PFSK-1 (cell line): Measurements from ENCODE around the gene WDR70.

Experiments used
- POLR2AphosphoS5 ChIP-seq: IDR thresholded peaks from 2 replicates; pipeline ENCODE4 v1.6.1; 2012; ENCODE audit warnings: low read depth, mild to moderate bottlenecking, control low read depth, low read length, moderate library complexity
- TAF1 ChIP-seq: IDR thresholded peaks from 2 replicates; pipeline ENCODE4 v1.6.1; 2012; ENCODE audit warnings: low read length, control low read depth, borderline replicate concordance; ENCODE audit not compliant: insufficient read depth

DNA sequence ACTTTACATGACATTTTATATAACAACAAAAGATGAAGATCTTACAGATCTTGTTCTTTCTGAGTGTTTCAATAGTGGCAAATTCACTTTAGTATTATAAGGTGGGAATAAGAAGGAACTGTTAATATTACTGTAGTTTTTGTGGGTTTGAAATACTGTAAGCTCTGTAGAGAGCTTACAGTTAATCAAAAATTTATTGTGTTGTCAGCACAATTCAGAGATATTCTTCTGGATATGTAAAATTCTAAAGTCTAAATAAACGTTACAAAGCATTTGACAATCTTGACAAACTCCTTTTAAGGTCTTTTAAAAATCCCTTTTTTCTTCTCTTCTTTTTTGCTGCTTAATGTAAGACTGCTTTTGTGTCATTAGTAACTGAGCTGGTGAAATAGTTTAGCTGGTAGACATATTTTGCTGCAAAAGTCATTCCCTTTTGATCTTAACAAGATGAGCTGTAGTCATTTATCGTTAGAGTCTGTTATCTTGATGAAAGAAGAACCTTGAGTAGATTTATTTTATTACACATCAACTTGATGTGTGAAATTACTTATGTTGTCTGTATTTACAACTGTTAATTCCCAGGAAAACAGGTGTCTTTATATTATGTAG lies 186.0 kb downstream of the WDR70 start:
- TF ChIP-seq POLR2AphosphoS5 = no peak
- no peak for TF ChIP-seq TAF1
